ENCODE measurements around the gene B3GALNT2. TPM values are rescaled to one million over a fixed set of nuclear protein-coding genes. Genes with fewer than 3 reads are reported as not detected.

B3GALNT2 gene
- polyA plus RNA-seq, 1 donor, result 19.1 TPM

GRCh38 chr1:235503403-235504121, 690 bp downstream of the B3GALNT2 start:
- Histone ChIP-seq H3K27me3 (ENCODE audit: control insufficient read depth, insufficient read depth, low read length) (no peaks in the 10 kb centered on the region), H3K4me1 (ENCODE audit: control insufficient read depth, insufficient read depth, low read length) (no peaks in the 10 kb centered on the region), H3K27ac (ENCODE audit: low read length) (peak overlapping the region; percentile 99), H3K36me3 (ENCODE audit: control insufficient read depth, insufficient read depth, low read length) (peaks cover 3% of the 10 kb centered on the region), H3K4me3 (ENCODE audit: low read length) (peak overlapping the region; percentile 76), H3K9me3 (ENCODE audit: control insufficient read depth, low read depth, low read length) (no peaks in the 10 kb centered on the region)
- peak; percentile 40 to 76 for DNase-seq
- WGBS (ENCODE audit: insufficient coverage, low lambda C conversion rate), result 10% methylated on average over 2 of the region's 49 CpGs

DNA sequence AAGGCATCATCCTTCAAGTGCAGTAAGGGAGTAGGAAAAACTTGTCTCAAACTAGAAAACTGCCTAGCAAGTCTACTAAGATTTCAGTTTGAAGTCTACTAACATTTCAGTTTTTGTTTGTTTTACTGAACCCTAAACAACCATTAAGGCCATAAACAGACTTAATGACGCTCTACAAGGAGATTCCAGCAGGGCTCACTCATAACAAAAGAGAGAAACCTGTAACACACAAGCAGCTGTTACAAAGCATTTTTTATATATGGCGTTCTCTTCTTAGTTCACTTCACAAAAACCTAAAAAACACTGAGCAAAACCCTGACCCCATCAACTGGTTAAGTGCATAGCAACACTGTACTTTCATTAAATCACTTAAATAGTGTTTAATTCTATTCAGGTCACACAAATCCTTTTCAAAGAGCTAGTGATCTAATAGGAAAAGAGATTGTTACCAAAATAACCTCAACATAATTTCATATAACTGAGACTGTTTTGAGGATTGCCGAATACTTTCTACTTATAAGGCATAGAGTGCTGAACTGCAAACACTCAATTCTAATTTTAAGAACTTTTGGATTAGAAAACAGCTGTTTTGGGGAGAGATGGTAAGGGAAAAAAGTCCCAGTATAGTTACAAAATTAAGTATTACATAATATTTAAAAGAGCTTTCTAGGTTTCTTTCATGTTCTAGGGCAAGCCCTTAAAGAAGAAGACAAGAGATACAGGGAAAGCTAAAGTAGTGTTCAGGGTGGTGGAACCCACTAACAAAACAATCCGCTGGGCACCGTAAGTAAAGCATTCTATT, 1.4 kb downstream of the B3GALNT2 start:
- Histone ChIP-seq H3K36me3 (ENCODE audit: control insufficient read depth, insufficient read depth, low read length) (peaks cover 3% of the 10 kb centered on the region), H3K9me3 (ENCODE audit: control insufficient read depth, low read depth, low read length) (no peaks in the 10 kb centered on the region), H3K27ac (ENCODE audit: low read length) (peak overlapping the region; percentile 99), H3K4me1 (ENCODE audit: control insufficient read depth, insufficient read depth, low read length) (no peaks in the 10 kb centered on the region), H3K27me3 (ENCODE audit: control insufficient read depth, insufficient read depth, low read length) (no peaks in the 10 kb centered on the region), H3K4me3 (ENCODE audit: low read length) (peak overlapping the region; percentile 76)
- DNase-seq, result peak in 1 of 2 donors; percentile 61
- 5% methylated on average over 2 of the region's 5 CpGs for WGBS (ENCODE audit: insufficient coverage, low lambda C conversion rate)

GRCh38 chr1:235500971-235501540, 3.2 kb downstream of the B3GALNT2 start:
- H3K27me3 ChIP-seq (ENCODE audit: control insufficient read depth, insufficient read depth, low read length), result no peaks in the 10 kb centered on the region
- H3K4me3 ChIP-seq (ENCODE audit: low read length), result no peak overlapping the region
- H3K36me3 ChIP-seq (ENCODE audit: control insufficient read depth, insufficient read depth, low read length), result peaks cover 3% of the 10 kb centered on the region
- DNase-seq, result no peak
- no peaks in the 10 kb centered on the region for H3K9me3 ChIP-seq (ENCODE audit: control insufficient read depth, low read depth, low read length)
- H3K27ac ChIP-seq (ENCODE audit: low read length), result no peak overlapping the region
- 74% methylated on average over 4 of the region's 5 CpGs for WGBS (ENCODE audit: insufficient coverage, low lambda C conversion rate)
- H3K4me1 ChIP-seq (ENCODE audit: control insufficient read depth, insufficient read depth, low read length), result no peaks in the 10 kb centered on the region

DNA sequence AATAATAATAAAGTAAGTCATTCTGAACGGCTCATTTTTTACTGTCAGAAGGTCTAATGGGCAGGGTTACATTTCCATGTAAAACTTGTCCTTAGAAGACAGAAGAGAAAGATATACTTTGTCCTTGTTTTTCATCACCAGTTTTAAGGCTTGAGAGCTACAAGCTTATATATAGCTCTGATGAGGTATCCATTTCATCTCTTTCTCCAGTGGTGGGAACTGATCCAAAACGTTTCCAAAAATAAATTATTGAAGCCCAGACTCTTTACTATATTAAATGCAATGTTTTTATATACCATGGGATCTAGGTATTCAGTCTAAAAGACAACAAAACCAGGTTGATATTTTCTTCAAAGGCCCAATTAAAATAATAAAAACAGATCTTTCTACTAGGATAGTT, 8.7 kb downstream of the B3GALNT2 start:
- DNase-seq, result no peak
- H3K4me3 ChIP-seq (ENCODE audit: low read length), result no peak overlapping the region
- peaks cover 26% of the 10 kb centered on the region for H3K36me3 ChIP-seq (ENCODE audit: control insufficient read depth, insufficient read depth, low read length)
- no peak overlapping the region for H3K27ac ChIP-seq (ENCODE audit: low read length)
- no CpG with 5 or more reads among the region's 2 CpGs for WGBS (ENCODE audit: insufficient coverage, low lambda C conversion rate)
- no peaks in the 10 kb centered on the region for H3K4me1 ChIP-seq (ENCODE audit: control insufficient read depth, insufficient read depth, low read length)
- H3K9me3 ChIP-seq (ENCODE audit: control insufficient read depth, low read depth, low read length), result no peaks in the 10 kb centered on the region
- no peaks in the 10 kb centered on the region for H3K27me3 ChIP-seq (ENCODE audit: control insufficient read depth, insufficient read depth, low read length)

- no peak for DNase-seq
- WGBS (ENCODE audit: insufficient coverage, low lambda C conversion rate), result 100% methylated on average over 5 of the region's 5 CpGs
These were observed 9.2 kb downstream of the B3GALNT2 start for GRCh38 chr1:235495030-235495429.

DNA sequence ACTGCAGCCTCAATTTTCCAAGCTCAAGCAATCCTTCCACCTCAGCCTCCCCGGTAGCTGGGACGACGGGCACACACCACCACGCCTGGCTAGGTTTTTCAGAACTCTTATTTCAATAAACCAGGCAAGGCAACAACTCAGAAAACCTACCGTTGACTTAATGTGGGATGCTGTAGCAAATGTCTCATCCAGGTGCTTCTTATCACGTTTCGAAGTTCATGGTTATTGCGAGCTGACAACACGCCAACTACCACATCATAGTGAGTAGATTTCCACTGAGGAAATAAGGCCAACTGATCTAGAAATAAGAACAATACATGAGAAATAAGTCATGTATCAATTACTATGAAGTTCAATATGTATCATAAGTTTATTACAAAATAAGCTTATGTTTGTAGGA, 9.7 kb downstream of the B3GALNT2 start:
- 90% methylated on average over 2 of the region's 9 CpGs for WGBS (ENCODE audit: insufficient coverage, low lambda C conversion rate)
- Histone ChIP-seq H3K4me3 (ENCODE audit: low read length) (no peak overlapping the region), H3K9me3 (ENCODE audit: control insufficient read depth, low read depth, low read length) (no peaks in the 10 kb centered on the region), H3K4me1 (ENCODE audit: control insufficient read depth, insufficient read depth, low read length) (no peaks in the 10 kb centered on the region), H3K27me3 (ENCODE audit: control insufficient read depth, insufficient read depth, low read length) (no peaks in the 10 kb centered on the region), H3K36me3 (ENCODE audit: control insufficient read depth, insufficient read depth, low read length) (peaks cover 28% of the 10 kb centered on the region), H3K27ac (ENCODE audit: low read length) (no peak overlapping the region)
- DNase-seq, result no peak

More at GRCh38 chr1:235495030-235495429, 9.2 kb downstream of the B3GALNT2 start:
- Histone ChIP-seq H3K4me1 (ENCODE audit: control insufficient read depth, insufficient read depth, low read length) (no peaks in the 10 kb centered on the region), H3K4me3 (ENCODE audit: low read length) (no peak overlapping the region), H3K36me3 (ENCODE audit: control insufficient read depth, insufficient read depth, low read length) (peaks cover 26% of the 10 kb centered on the region), H3K27ac (ENCODE audit: low read length) (no peak overlapping the region), H3K9me3 (ENCODE audit: control insufficient read depth, low read depth, low read length) (no peaks in the 10 kb centered on the region), H3K27me3 (ENCODE audit: control insufficient read depth, insufficient read depth, low read length) (no peaks in the 10 kb centered on the region)

GRCh38 chr1:235491644-235492043, 12.6 kb downstream of the B3GALNT2 start:
- H3K4me3 ChIP-seq (ENCODE audit: low read length), result no peak overlapping the region
- no peak for DNase-seq
- peaks cover 29% of the 10 kb centered on the region for H3K36me3 ChIP-seq (ENCODE audit: control insufficient read depth, insufficient read depth, low read length)
- WGBS (ENCODE audit: insufficient coverage, low lambda C conversion rate), result 100% methylated on average over 2 of the region's 3 CpGs
- no peak overlapping the region for H3K27ac ChIP-seq (ENCODE audit: low read length)
- no peaks in the 10 kb centered on the region for H3K27me3 ChIP-seq (ENCODE audit: control insufficient read depth, insufficient read depth, low read length)
- H3K4me1 ChIP-seq (ENCODE audit: control insufficient read depth, insufficient read depth, low read length), result no peaks in the 10 kb centered on the region
- H3K9me3 ChIP-seq (ENCODE audit: control insufficient read depth, low read depth, low read length), result no peaks in the 10 kb centered on the region

- Histone ChIP-seq H3K4me1 (ENCODE audit: control insufficient read depth, insufficient read depth, low read length) (no peaks in the 10 kb centered on the region), H3K27ac (ENCODE audit: low read length) (no peak overlapping the region), H3K36me3 (ENCODE audit: control insufficient read depth, insufficient read depth, low read length) (peaks cover 31% of the 10 kb centered on the region), H3K9me3 (ENCODE audit: control insufficient read depth, low read depth, low read length) (peaks cover 6% of the 10 kb centered on the region), H3K27me3 (ENCODE audit: control insufficient read depth, insufficient read depth, low read length) (no peaks in the 10 kb centered on the region), H3K4me3 (ENCODE audit: low read length) (no peak overlapping the region)
- WGBS (ENCODE audit: insufficient coverage, low lambda C conversion rate), result 21% methylated on average over 2 of the region's 5 CpGs
- no peak for DNase-seq
These were observed 17.9 kb downstream of the B3GALNT2 start for GRCh38 chr1:235486321-235486720.

GRCh38 chr1:235485558-235485957, 18.7 kb downstream of the B3GALNT2 start:
- H3K27ac ChIP-seq (ENCODE audit: low read length), result no peak overlapping the region
- H3K36me3 ChIP-seq (ENCODE audit: control insufficient read depth, insufficient read depth, low read length), result peaks cover 31% of the 10 kb centered on the region

DNA sequence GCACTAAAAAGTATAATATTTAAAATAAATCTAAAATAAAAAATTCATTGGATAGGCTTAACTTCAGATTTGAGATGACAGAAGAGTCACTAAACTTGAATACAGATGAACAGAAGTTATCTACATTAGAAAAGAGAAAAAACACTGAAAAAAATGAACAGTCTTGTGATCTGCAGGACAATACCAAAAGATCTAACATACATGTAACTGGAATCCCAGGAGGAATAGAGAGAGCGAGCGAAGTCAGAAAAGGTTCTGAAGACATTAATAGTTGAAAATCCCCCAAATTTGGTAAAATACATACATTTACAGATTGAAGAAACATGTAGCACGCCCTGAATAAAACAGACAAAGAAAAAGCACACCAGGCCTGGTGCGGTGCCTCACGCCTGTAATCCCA, 21.2 kb downstream of the B3GALNT2 start:
- 94% methylated on average over 2 of the region's 5 CpGs for WGBS (ENCODE audit: insufficient coverage, low lambda C conversion rate)
- Histone ChIP-seq H3K4me3 (ENCODE audit: low read length) (no peak overlapping the region), H3K9me3 (ENCODE audit: control insufficient read depth, low read depth, low read length) (peaks cover 6% of the 10 kb centered on the region), H3K27ac (ENCODE audit: low read length) (no peak overlapping the region), H3K4me1 (ENCODE audit: control insufficient read depth, insufficient read depth, low read length) (no peaks in the 10 kb centered on the region), H3K27me3 (ENCODE audit: control insufficient read depth, insufficient read depth, low read length) (no peaks in the 10 kb centered on the region), H3K36me3 (ENCODE audit: control insufficient read depth, insufficient read depth, low read length) (peaks cover 40% of the 10 kb centered on the region)
- no peak for DNase-seq

More at GRCh38 chr1:235485558-235485957, 18.7 kb downstream of the B3GALNT2 start:
- no CpG with 5 or more reads among the region's 2 CpGs for whole genome bisulfite sequencing (ENCODE audit: insufficient coverage, low lambda C conversion rate)
- no peak overlapping the region for H3K4me3 ChIP-seq (ENCODE audit: low read length)
- H3K27me3 ChIP-seq (ENCODE audit: control insufficient read depth, insufficient read depth, low read length), result no peaks in the 10 kb centered on the region
- peaks cover 6% of the 10 kb centered on the region for H3K9me3 ChIP-seq (ENCODE audit: control insufficient read depth, low read depth, low read length)
- no peak for DNase-seq
- H3K4me1 ChIP-seq (ENCODE audit: control insufficient read depth, insufficient read depth, low read length), result no peaks in the 10 kb centered on the region

Data from large intestine (tissue), 3 donors.